ENCODE results near the gene ZBTB7C.

The ZBTB7C gene

GRCh38 chr18:48229552-48229981 lies 179.6 kb downstream of the ZBTB7C start:
- no peak for TF ChIP-seq ZFX (IDR thresholded peaks at IDR 0.05)
- TF ChIP-seq, protein P1, sequence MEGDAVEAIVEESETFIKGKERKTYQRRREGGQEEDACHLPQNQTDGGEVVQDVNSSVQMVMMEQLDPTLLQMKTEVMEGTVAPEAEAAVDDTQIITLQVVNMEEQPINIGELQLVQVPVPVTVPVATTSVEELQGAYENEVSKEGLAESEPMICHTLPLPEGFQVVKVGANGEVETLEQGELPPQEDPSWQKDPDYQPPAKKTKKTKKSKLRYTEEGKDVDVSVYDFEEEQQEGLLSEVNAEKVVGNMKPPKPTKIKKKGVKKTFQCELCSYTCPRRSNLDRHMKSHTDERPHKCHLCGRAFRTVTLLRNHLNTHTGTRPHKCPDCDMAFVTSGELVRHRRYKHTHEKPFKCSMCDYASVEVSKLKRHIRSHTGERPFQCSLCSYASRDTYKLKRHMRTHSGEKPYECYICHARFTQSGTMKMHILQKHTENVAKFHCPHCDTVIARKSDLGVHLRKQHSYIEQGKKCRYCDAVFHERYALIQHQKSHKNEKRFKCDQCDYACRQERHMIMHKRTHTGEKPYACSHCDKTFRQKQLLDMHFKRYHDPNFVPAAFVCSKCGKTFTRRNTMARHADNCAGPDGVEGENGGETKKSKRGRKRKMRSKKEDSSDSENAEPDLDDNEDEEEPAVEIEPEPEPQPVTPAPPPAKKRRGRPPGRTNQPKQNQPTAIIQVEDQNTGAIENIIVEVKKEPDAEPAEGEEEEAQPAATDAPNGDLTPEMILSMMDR (conservative IDR thresholded peaks at IDR 0.05) = no peak
- peak overlapping the region; percentile 34 for H3K27ac ChIP-seq

- no peak for TF ChIP-seq ZFX (IDR thresholded peaks at IDR 0.05)
- TF ChIP-seq, protein P1 (conservative IDR thresholded peaks at IDR 0.05) = no peak
- peak overlapping the region; percentile 33; the same call in 1 of the 2 replicates for H3K27ac ChIP-seq
These were observed 180.3 kb downstream of the ZBTB7C start for GRCh38 chr18:48228841-48229240.

DNA sequence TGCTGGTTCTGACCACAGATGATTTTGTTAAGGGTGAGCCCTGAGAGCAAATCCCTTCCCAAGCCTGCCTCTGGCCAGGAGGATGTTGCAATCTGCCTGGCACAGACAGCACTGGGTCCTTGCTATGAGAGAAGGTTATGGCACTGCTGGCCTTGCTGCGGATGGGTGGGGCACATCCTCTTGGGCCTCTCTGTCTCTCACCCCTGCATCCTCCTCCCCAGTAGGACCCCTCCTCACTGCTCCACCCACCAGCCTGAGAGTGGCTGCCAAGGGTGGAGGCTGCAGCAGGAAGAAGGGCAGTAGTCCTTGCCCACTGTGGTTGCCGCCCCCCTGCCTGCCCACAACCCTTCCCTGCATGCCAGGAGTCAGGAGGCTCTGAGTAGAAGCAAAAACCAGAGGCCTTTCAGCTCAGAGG lies 180.9 kb downstream of the ZBTB7C start:
- no peak overlapping the region; the same call in 1 of the 2 replicates for H3K27ac ChIP-seq
- TF ChIP-seq, protein P1 (conservative IDR thresholded peaks at IDR 0.05) = no peak

DNA sequence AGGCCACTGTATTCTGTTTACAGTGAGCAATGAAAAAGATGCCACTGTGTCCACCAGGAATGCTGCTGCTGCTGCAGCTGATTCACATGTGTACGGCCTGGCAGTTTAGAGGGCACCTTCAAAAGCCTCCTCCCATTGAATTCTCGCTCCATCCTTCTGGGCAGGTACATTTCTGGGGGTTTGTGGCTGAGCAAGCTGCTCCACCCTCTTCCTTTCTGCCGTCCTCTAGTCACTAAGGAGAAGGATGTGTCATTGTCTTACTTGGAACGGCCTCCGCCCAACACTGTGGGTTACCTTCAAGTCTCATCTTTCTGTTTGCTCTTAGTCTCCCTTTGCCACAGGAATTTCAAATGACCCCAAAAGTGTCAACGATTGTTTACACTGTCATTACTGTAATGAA lies 182.0 kb downstream of the ZBTB7C start:
- TF ChIP-seq, protein P1 (conservative IDR thresholded peaks at IDR 0.05) = no peak
- no peak for TF ChIP-seq ZFX (IDR thresholded peaks at IDR 0.05)
- H3K27ac ChIP-seq = no peak overlapping the region

DNA sequence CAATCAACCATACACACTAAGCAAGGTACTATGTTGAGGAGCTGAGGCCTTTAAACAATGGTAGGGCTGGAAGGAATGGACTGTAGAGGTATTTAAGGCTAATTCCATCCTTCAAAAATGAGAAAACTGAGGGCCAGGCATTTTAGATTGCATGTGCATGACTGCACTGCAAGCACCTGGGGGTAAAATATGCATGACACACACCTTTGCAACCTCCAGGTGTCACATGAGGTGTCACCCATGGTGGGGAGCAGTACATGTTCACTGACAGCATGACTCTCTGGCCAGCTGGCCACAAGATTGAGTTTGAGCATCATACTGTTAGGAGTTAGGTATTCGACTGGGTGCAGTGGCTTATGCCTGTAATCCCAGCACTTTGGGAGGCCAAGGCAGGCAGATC lies 182.8 kb downstream of the ZBTB7C start:
- TF ChIP-seq, protein P1 (conservative IDR thresholded peaks at IDR 0.05) = no peak
- TF ChIP-seq ZFX (IDR thresholded peaks at IDR 0.05) = no peak
- no peak overlapping the region for H3K27ac ChIP-seq

GRCh38 chr18:48222118-48222517 lies 187.1 kb downstream of the ZBTB7C start:
- peak overlapping the region; percentile 38 for H3K27ac ChIP-seq
- TF ChIP-seq, protein P1 (conservative IDR thresholded peaks at IDR 0.05) = no peak
- no peak for TF ChIP-seq ZFX (IDR thresholded peaks at IDR 0.05)

DNA sequence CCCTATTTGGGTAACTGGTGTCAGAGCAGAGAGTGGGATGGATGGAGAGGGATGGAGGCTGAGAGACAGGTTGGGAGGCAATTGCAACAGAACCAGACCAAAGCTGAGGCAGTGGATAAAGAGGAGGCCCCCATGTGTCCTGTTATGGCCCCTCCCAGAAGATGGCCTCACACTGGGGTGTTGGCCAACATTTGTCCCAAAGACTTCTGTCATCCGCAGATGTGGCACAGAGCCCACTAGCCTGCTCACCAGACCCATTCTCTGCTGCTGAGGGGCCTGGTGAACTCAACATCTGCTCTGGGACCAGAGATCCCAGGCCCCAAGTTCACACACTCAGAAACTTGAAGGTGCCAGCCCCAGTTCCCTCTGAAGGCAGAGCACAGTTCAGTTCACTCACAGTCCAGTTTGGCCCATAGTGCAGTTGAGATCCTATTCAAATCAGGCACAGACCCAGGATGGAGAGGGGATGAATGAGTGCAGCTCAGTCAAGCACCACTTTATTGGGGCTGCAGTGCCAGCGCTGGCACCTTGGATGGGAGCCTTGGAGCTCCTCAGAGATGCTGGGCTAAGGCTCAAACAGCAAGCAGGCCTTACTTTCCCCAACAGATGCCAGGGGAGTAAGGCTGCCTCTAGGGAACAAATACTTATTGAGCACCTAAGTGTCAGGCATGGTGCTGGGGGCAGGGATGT lies 189.2 kb downstream of the ZBTB7C start:
- no peak overlapping the region for H3K27ac ChIP-seq
- TF ChIP-seq ZFX (IDR thresholded peaks at IDR 0.05) = no peak
- TF ChIP-seq, protein P1 (conservative IDR thresholded peaks at IDR 0.05) = no peak
